ENCODE measurements around the gene MAP3K4. TPM values are rescaled to one million over a fixed set of nuclear protein-coding genes. Genes with fewer than 3 reads are reported as not detected.

The MAP3K4 gene
- total and polyA plus RNA-seq, 2 of the 8 experiments (the other 6 are each of a cell fraction or from before 2014, with no cell fraction given) = 16.6 to 51.6 TPM

DNA sequence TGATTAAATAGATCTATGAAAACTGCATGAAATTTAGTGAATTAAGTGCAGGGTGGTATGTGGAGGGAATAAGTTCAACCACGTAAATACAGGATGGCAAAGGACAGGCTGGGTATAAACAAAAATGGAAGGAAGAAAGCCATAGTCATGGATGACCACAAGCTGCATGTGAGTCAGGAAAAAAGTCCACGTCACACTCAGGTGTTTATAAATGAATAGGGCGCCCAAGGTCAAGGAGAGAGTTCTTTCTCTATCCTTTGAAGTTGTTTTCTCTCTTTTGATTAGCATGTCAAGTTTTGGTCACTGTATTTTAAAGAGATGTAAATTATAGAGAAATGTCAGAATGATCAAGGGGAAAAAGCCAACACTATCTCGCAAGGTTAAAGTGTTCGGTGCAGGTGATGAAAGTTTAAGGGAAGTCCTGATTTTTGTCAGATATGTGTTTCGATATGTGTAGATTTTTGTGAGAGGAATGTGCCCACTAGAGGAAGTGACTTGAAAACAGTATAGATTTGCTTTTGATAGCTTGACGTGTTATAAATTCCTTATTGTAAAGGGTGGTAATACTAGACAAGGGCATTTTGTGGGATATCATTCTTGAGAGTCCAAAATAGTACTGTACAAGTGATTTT is 58.7 kb downstream of the MAP3K4 start:
- H2BK120ac ChIP-seq (replicated peaks; ENCODE audit: low read depth, low read length) = no peak overlapping the region
- no peak overlapping the region for H2BK15ac ChIP-seq (ENCODE audit: low read length)
- H3K23me2 ChIP-seq (ENCODE audit: low read depth, low read length) = no peaks in the 10 kb centered on the region
- no peak overlapping the region for H3K14ac ChIP-seq (ENCODE audit: insufficient read length)
- no peak overlapping the region for H4K8ac ChIP-seq (ENCODE audit: extremely low read depth, insufficient read depth, low read length)
- H3K79me2 ChIP-seq (ENCODE audit: control insufficient read depth in 1 of 2, insufficient read depth in 2 of 2, low read length in 2 of 2) = no peaks in the 10 kb centered on the region
- no peaks in the 10 kb centered on the region for H3K27me3 ChIP-seq (replicated peaks in 1 of 4; ENCODE audit: control insufficient read depth in 3 of 4, extremely low read depth in 1 of 4, insufficient read depth in 3 of 4, low read length in 3 of 4)
- H2BK20ac ChIP-seq (ENCODE audit: low read length) = no peak overlapping the region
- no peak overlapping the region for H2AFZ ChIP-seq (ENCODE audit: low read length)
- peaks cover 0 to 12% (median 2%) of the 10 kb centered on the region in 4 experiments; a peak in 4 of 8 replicates for H3K36me3 ChIP-seq (ENCODE audit: control insufficient read depth in 2 of 4, insufficient read depth in 4 of 4, low read length in 3 of 4)
- no peak overlapping the region for H4K5ac ChIP-seq (ENCODE audit: insufficient read length, low read depth, low read length)
- no peak overlapping the region for H3K23ac ChIP-seq (ENCODE audit: insufficient read length)
- no peaks in the 10 kb centered on the region for H3K79me1 ChIP-seq (ENCODE audit: low read depth, low read length)
- H3K4me2 ChIP-seq (ENCODE audit: insufficient read depth in 1 of 2, low read depth in 2 of 2, low read length in 2 of 2) = no peak overlapping the region
- no peak overlapping the region for H4K91ac ChIP-seq (replicated peaks; ENCODE audit: insufficient read length, low read length)
- ChIA-PET POLR2A (ENCODE audit: partially characterized antibody) (no interaction called here), CTCF (ENCODE audit: partially characterized antibody) (no interaction called here)
- H3K27ac ChIP-seq (ENCODE audit: low read depth, low read length) = no peak overlapping the region
- FAIRE-seq = no peak
- no peak overlapping the region for H2AK5ac ChIP-seq (ENCODE audit: low read depth, low read length)
- WGBS, 2 experiments (ENCODE audit: extremely low coverage in 1 of 2, insufficient coverage in 1 of 2, insufficient read length in 1 of 2, insufficient replicate concordance in 2 of 2, low coverage in 1 of 2, low lambda C conversion rate in 2 of 2, missing lambda C conversion rate in 1 of 2) = 92 to 100% methylated on average over 1 to 7 of the region's 7 CpGs
- no peak for TF ChIP-seq GTF2F1 (IDR thresholded peaks at IDR 0.05; ENCODE audit: borderline replicate concordance, low read depth, low read length)
- no peak for TF ChIP-seq SUZ12 (IDR thresholded peaks at IDR 0.05; ENCODE audit: low read length)
- TF ChIP-seq CTBP2 (IDR thresholded peaks at IDR 0.05; ENCODE audit: borderline replicate concordance, insufficient read depth, insufficient read length, low read length) = no peak
- TF ChIP-seq, protein P1, sequence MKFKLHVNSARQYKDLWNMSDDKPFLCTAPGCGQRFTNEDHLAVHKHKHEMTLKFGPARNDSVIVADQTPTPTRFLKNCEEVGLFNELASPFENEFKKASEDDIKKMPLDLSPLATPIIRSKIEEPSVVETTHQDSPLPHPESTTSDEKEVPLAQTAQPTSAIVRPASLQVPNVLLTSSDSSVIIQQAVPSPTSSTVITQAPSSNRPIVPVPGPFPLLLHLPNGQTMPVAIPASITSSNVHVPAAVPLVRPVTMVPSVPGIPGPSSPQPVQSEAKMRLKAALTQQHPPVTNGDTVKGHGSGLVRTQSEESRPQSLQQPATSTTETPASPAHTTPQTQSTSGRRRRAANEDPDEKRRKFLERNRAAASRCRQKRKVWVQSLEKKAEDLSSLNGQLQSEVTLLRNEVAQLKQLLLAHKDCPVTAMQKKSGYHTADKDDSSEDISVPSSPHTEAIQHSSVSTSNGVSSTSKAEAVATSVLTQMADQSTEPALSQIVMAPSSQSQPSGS (IDR thresholded peaks at IDR 0.05; ENCODE audit: low read length) = no peak
- TF ChIP-seq ZNF274 (IDR thresholded peaks at IDR 0.05; ENCODE audit: borderline replicate concordance, extremely low read depth, low read length) = no peak
- TF ChIP-seq TAF7 (optimal IDR thresholded peaks at IDR 0.05; ENCODE audit: borderline replicate concordance, low read depth, low read length) = no peak
- no peak for TF ChIP-seq RNF2 (IDR thresholded peaks at IDR 0.05; ENCODE audit: borderline replicate concordance, low read depth, low read length, missing control alignments, poor library complexity, severe bottlenecking)
- H3K9me3 ChIP-seq (ENCODE audit: insufficient read depth in 2 of 2, low read depth in 1 of 2, low read length in 1 of 2) = no peaks in the 10 kb centered on the region
- H3K4ac ChIP-seq (replicated peaks; ENCODE audit: insufficient read length, low read depth, low read length) = no peak overlapping the region
- H3K9ac ChIP-seq (replicated peaks in 1 of 4; ENCODE audit: extremely low read depth in 1 of 4, low read depth in 3 of 4, low read length in 3 of 4) = no peak overlapping the region
- no peak overlapping the region for H3K56ac ChIP-seq (replicated peaks; ENCODE audit: insufficient read length, low read depth, low read length)
- H3K18ac ChIP-seq (ENCODE audit: extremely low read depth, low read length) = no peak overlapping the region
- no peak overlapping the region for H2BK12ac ChIP-seq (ENCODE audit: low read depth, low read length)
- no peak for DNase-seq (ENCODE audit: low read depth in 1 of 2, low spot score in 2 of 2)
- H4K20me1 ChIP-seq (replicated peaks in 1 of 2; ENCODE audit: control insufficient read depth in 1 of 2, insufficient read depth in 2 of 2, low read length in 2 of 2) = no peaks in the 10 kb centered on the region
- no peaks in the 10 kb centered on the region for H3K4me1 ChIP-seq (replicated peaks in 1 of 4; ENCODE audit: control insufficient read depth in 3 of 4, insufficient read depth in 4 of 4, low read length in 3 of 4)
- no peak overlapping the region for H3K4me3 ChIP-seq (ENCODE audit: extremely low read depth in 1 of 4, insufficient read depth in 2 of 4, low read depth in 3 of 4, low read length in 4 of 4)
- H2BK5ac ChIP-seq (ENCODE audit: low read depth, low read length) = no peak overlapping the region
